ENCODE data around the gene SRRM2.

GRCh38 chr16:2704983-2705275 lies 47.5 kb upstream of the SRRM2 start:
- TF ChIP-seq CTCF (IDR thresholded peaks at IDR 0.05) (no peak), POLR2AphosphoS5 (IDR thresholded peaks at IDR 0.05) (no peak)
